Loucy (cell line): ENCODE measurements around the gene DOCK8.

ENCODE experiments used
- EZH2phosphoT487 ChIP-seq: fragments of 200-600 bp; IDR thresholded peaks from 2 replicates; pipeline ENCODE4 v1.6.1; 2018; ENCODE audit warnings: antibody characterized with exemption, mild to moderate bottlenecking, moderate library complexity, borderline replicate concordance
- TF ChIP-seq, protein P1 (sequence below): fragments of 200-600 bp; sonication (generic); conservative IDR thresholded peaks from 2 replicates; pipeline ENCODE4 v1.5.1; 2014; ENCODE audit warnings: mild to moderate bottlenecking, antibody characterized with exemption, low read length

DNA sequence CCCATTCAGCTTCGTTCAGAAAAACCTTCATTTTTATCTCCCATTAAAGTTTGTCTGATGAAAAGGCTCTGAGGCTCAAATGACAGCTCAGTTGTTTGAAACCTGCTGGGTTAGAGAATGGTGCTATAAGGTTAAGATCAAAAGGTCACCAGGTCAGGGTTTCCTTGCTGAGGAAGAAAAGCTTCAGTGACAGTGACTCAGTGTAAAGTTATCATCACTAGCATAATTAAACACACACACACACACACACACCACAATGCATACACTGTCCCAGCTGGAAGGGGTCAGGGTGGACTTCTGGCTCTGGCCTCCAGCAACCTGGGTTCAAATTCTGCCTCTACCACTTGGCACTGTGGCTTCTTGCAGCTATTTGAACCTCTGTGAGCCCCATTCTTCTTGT, 281.1 kb downstream of the DOCK8 start:
- TF ChIP-seq, protein P1, sequence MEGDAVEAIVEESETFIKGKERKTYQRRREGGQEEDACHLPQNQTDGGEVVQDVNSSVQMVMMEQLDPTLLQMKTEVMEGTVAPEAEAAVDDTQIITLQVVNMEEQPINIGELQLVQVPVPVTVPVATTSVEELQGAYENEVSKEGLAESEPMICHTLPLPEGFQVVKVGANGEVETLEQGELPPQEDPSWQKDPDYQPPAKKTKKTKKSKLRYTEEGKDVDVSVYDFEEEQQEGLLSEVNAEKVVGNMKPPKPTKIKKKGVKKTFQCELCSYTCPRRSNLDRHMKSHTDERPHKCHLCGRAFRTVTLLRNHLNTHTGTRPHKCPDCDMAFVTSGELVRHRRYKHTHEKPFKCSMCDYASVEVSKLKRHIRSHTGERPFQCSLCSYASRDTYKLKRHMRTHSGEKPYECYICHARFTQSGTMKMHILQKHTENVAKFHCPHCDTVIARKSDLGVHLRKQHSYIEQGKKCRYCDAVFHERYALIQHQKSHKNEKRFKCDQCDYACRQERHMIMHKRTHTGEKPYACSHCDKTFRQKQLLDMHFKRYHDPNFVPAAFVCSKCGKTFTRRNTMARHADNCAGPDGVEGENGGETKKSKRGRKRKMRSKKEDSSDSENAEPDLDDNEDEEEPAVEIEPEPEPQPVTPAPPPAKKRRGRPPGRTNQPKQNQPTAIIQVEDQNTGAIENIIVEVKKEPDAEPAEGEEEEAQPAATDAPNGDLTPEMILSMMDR, result no peak
- no peak for TF ChIP-seq EZH2phosphoT487
